HG03039 (cell line): ENCODE results near the gene BTBD9.

Source experiments
- ATAC-seq: cut with Tn5 transposase; IDR thresholded peaks from one replicate; pipeline ENCODE4 v1.9.1; 2021; ENCODE audit warnings: mild to moderate bottlenecking, moderate library complexity; ENCODE audit not compliant: unreplicated experiment

The BTBD9 gene

DNA sequence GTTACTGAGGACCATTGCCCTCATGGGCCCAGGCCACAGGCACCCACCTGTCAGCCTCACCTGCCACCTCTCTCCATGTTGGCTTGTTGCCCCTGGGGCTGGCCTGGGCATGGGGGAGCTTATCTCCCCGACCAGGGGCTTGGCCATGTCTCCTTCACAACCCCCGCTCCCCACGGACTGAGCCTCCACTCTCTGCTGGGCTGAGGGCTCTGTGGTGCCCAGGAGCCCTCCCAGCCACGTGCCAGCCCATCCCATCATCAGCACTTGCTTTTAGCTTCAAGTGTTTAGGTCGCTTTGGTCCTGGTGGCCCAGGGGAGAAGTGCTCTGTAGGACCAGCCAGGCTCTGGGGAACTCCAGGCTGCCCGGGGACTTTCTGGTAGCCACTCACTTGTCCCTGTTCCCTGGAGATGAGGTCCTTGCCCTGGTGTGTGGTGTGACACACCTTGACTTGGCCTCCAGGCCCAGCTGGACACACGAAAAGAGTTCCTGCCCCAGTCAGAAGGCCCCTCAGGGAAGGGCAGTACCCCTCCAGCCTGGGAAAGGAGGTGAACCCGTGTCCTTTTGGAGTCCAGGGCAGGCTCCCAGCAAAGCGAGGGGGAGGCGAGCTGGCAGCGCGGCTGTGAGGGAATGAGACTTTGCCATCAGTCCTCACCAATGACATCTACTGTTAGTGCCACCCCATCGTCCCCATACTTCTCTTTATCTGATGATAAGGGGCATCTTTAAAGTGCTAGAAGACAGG, 467.6 kb downstream of the BTBD9 start:
- no peak for ATAC-seq

- no peak for ATAC-seq
These were observed 468.9 kb downstream of the BTBD9 start for GRCh38 chr6:38170666-38171355.

DNA sequence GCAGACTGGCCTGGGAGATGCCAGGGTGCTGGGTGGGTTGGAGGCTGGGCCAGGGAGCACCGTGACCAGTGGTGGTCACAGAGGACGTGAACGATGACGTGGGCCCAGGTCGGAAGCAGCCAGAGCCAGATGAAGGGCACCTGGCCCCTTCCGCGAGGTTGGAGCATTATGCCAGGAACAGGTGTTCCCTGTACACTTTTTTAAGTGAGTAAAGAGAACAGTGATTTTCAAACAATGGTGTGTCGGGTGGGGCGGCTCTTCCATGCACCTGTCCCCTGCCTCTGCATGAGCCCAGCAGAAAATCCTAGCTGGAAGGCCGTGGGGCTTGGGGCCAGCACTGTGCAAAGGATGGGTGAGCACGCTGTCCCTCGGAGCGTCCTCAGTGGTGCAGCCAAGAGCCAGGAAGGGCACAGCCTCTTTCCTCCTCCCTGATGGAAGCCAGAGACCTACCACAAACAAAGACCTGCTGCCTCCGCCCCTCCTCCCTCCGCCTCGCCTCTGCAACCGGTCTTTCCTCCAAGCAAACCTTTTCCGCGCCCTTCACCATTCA, 469.7 kb downstream of the BTBD9 start:
- ATAC-seq, result no peak

DNA sequence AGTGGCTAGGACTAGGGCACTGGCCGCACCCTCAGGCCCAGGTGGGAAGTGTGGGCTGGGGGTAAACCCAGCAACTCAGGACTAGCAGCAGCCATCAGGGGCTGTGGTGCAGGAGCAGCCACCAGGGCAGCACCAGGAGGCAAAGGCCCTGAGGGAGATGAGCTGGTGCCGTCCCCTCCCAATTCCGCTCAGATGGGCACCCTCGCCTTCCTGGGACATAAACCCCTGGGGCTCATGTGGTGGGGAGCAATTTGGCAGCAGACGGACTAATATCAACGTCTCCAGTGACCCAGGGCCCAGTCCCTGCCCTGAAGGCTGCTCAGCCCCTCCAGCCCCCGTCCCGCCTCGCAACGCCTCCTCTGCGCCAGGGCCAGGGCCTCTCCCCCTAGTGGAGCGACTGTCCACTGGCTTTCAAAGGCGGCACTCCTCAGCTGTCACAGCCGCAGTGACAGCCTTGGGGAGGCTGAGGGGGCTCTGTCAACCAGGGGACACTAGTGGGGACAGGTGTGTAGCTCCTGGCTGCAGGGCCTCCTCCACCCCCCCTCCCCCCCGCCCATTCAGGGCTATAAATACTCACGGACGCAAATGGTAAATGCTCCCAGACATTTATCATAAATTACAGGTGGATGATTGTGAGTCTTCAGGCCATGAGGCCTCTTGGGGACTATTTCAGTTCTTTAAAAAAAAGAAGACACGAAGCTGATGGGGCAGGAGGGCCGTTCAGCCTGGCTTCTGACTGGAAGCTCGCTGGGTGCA, 470.3 kb downstream of the BTBD9 start:
- no peak for ATAC-seq

DNA sequence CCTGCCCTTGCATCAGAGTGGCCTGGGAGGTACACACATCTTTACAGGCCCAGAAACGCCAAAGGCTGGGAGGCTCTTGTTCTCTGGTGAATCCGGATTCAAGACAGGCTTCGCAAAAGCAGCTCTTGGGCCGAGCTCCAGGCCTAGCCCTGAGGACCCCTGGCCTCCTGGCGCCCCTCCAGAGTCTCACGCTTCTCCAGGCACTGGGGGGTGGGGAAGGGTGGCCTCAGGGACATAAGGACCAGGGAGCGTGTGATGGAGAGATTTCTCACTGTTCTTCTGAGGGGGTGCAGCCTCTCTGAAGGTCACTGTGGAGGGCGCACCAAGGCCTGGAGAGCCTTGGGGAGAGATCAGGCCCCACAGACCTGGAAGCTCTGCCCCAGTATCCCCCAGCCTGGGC, 471.0 kb downstream of the BTBD9 start:
- no peak for ATAC-seq

DNA sequence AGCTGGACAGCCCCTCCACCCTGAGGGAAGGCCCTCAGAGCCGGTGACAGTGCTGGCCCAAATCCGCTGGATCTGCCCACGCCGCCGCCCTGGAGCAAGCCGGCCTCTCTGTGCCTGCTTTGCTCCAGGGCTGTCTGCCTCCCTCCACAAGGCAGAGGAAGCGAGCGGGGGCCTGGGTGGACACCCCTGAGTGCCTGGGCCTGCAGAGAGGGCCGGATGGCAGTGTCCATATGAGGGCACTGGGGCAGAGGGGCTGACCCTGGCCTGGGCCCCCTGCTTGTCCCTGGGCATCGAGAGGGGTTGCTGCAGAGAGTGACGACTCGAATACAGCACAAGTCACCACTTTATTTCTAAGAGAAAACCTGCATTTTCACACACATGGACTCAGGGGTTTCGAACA, 471.6 kb downstream of the BTBD9 start:
- ATAC-seq, result no peak

GRCh38 chr6:38167598-38167997, 472.1 kb downstream of the BTBD9 start:
- no peak for ATAC-seq

DNA sequence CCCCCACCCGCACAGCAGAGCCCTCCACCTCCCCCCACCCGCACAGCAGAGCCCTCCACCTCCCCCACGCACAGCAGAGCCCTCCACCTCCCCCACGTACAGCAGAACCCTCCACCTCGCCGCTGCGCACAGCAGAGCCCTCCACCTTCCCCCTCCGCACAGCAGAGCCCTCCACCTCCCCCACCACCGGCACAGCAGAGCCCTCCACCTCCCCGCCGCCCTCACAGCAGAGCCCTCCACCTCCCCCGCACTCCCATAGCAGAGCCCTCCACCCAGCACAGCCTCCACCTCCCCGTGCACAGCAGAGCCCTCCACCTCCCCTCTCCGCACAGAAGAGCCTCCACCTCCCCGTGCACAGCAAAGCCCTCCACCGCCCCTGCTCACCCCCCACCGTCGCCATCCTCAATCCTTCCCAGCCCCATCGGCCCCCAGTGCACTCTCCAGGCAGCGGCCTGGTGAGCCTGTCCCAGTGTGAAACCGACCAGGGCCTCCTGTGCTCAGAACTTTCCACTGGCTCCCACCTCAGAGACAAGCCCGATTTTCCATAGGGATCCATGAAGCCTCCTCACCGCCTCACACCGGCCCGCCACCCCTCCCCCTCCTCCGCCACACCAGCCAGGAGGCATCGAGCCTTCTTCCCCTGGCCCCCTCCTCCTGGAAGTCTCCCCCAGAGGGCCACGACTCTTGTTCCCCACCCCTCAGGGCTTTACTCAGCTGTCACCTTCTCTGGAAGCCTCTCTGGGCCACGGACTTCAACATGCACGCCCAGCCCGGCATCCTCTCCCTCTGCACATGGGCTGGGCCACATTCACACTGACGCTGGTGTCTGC, 473.1 kb downstream of the BTBD9 start:
- no peak for ATAC-seq

GRCh38 chr6:38164671-38165108, 475.0 kb downstream of the BTBD9 start:
- ATAC-seq, result no peak

DNA sequence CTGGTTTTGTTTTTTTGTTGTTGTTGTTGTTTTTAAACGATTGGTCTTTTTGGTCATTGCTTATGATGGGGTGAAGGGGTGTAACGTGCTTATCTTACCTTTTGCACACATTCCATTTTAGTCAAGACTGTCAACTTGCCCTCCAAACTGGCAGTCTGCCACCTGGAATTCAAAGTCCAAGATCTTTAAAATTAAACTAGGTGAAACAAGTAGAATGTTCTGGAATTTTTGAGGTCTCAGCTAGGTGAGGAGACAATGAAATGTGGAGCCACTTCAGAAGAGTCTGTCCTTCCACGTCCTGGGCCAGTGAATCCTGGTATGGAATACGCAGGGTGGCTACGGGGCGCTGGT, 475.6 kb downstream of the BTBD9 start:
- ATAC-seq, result no peak

GRCh38 chr6:38163186-38164130, 476.3 kb downstream of the BTBD9 start:
- no peak for ATAC-seq

DNA sequence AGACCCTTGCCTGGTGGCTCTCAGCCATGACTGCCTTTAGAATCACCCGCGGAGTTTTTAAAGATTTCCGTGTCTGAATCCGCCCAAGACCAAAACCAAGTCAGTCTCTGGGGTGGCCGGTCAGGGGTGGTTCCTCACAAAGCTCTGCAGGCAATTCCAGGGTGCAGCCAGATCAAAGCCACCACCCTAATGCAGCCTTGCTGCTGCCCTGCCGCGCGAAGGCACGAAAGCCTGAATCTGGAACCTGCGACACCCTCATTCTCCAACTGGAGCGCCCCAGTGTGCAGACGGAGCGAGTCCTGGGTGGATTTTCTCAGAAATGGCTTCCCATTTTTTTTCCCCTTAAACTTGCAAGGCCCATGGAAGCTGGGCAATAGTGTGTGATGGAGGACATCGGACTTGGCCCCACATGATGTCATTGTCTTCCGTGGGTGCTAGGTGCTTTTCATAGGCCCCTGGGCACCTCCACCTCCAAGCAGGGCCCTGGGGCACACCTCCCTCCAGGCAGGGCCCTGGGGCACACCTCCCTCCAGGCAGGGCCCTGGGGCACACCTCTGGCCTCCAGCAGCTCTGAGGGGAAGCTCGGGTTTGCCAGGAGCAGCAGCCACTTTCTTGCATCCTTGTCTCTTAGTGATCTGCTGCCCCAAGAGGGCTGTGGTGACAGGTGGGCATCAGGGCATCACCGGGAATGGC, 477.1 kb downstream of the BTBD9 start:
- ATAC-seq, result no peak

DNA sequence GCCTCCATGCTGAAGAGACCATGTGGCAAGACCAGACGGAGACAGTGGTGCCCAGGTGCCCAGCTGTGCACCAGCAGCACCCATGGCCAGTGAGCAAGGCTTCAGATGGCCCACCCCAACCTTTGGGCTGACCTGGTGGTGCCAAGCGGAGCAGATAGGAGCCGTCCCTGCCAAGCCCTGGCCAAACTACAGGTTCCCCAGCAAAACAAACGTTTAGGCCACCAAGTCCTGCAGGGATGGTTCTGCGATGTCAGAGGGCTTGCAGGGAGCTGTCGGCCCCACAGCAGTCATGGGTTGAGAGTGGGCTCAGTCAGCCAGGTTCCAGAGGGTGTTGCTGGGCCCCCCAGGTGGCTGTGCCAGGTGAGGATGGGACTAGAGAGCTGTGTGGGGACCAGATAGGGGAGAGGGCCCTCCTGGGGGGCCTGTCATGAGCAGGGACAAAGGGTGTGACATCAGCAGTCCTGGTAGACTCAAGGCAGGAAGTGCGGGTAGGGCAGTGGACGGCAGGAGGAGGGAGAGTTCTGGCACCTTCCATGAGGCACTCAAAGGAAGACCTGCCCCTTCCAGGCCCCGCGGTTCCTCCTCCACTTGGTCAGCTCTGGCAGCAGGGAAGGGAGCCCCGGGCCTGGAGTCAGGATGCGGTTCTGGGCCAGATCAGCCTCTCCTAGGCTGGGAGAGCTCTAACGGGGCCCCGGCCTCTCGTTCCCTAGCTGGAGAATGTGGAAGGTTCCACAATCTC, 477.8 kb downstream of the BTBD9 start:
- no peak for ATAC-seq

- no peak for ATAC-seq
These were observed 478.4 kb downstream of the BTBD9 start for GRCh38 chr6:38161331-38161730.

GRCh38 chr6:38160831-38161230, 478.9 kb downstream of the BTBD9 start:
- no peak for ATAC-seq

- ATAC-seq, result no peak
These were observed 480.1 kb downstream of the BTBD9 start for GRCh38 chr6:38159596-38159995.

DNA sequence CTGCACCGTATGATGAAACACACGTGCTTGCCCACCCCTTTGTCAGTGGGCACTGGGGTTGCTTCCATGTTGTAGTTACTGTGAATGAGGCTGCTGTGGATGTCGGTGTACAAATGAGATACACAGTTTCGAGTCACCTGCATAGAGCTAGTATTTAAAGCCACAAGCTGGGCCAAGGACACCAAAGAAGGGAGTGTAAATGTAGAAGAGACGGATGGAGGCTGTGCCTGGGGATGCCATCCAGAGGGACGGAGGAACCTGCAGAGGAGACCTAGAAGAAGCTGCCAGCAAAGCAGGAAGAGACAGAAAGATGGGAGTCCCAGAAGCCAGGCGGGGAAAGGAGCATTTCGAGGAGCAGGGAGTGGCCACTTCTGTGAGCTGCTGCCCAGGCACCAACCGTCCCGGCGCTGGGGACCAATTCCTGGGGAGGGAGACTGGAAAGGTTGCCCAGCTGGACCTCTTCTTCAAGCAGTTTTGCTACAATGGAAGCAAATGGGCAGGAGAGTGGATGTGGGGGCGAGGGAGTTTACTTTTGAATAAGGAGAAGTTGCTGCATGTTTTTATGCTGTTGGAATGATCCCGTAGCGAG, 480.9 kb downstream of the BTBD9 start:
- no peak for ATAC-seq

GRCh38 chr6:38157905-38158304, 481.8 kb downstream of the BTBD9 start:
- ATAC-seq, result no peak
